ENCODE results near the gene IL11RA.
A peak's percentile ranks its signal among the peaks of the same experiment; 100 is the strongest.

IL11RA gene

GRCh38 chr9:34659592-34660253, 7.7 kb downstream of the IL11RA start:
- FAIRE-seq: no peak
- no peak for TF ChIP-seq POLR2AphosphoS5 (IDR thresholded peaks at IDR 0.05; ENCODE audit: low read depth, low read length)
- no peak for TF ChIP-seq TAF1 (IDR thresholded peaks at IDR 0.05; ENCODE audit: borderline replicate concordance, low read depth, low read length)
- TF ChIP-seq POLR2A (IDR thresholded peaks at IDR 0.05; ENCODE audit: low read depth, low read length): no peak

GRCh38 chr9:34662526-34663302, 10.7 kb downstream of the IL11RA start, which contains the start of gene CCL27:
Gene CCL27, minus strand, starts transcription at chr9:34662657. Its CDS starts 24 bp downstream, at chr9:34662633.
- TF ChIP-seq POLR2A (IDR thresholded peaks at IDR 0.05; ENCODE audit: low read depth, low read length): no peak
- no peak for TF ChIP-seq TAF1 (IDR thresholded peaks at IDR 0.05; ENCODE audit: borderline replicate concordance, low read depth, low read length)
- TF ChIP-seq POLR2AphosphoS5 (IDR thresholded peaks at IDR 0.05; ENCODE audit: low read depth, low read length): no peak
- DNase-seq (ENCODE audit: insufficient read length): no peak
- peak; percentile 21 for FAIRE-seq

More at GRCh38 chr9:34659592-34660253, 7.7 kb downstream of the IL11RA start:
- DNase-seq (ENCODE audit: insufficient read length): no peak

- no peak for TF ChIP-seq POLR2A (IDR thresholded peaks at IDR 0.05; ENCODE audit: low read depth, low read length)
- TF ChIP-seq TAF1 (IDR thresholded peaks at IDR 0.05; ENCODE audit: borderline replicate concordance, low read depth, low read length): no peak
- no peak for TF ChIP-seq POLR2AphosphoS5 (IDR thresholded peaks at IDR 0.05; ENCODE audit: low read depth, low read length)
- DNase-seq (ENCODE audit: insufficient read length): no peak
- no peak for FAIRE-seq
Observed at GRCh38 chr9:34663303-34663605, 11.3 kb downstream of the IL11RA start.

- peak; percentile 17 for FAIRE-seq
- TF ChIP-seq POLR2AphosphoS5 (IDR thresholded peaks at IDR 0.05; ENCODE audit: low read depth, low read length) (no peak), TAF1 (IDR thresholded peaks at IDR 0.05; ENCODE audit: borderline replicate concordance, low read depth, low read length) (no peak), POLR2A (IDR thresholded peaks at IDR 0.05; ENCODE audit: low read depth, low read length) (no peak)
- no peak for DNase-seq (ENCODE audit: insufficient read length)
Observed at GRCh38 chr9:34664281-34665066, 12.5 kb downstream of the IL11RA start.

- FAIRE-seq (no peak), DNase-seq (ENCODE audit: insufficient read length) (no peak)
- TF ChIP-seq TAF1 (IDR thresholded peaks at IDR 0.05; ENCODE audit: borderline replicate concordance, low read depth, low read length): no peak
- no peak for TF ChIP-seq POLR2AphosphoS5 (IDR thresholded peaks at IDR 0.05; ENCODE audit: low read depth, low read length)
- TF ChIP-seq POLR2A (IDR thresholded peaks at IDR 0.05; ENCODE audit: low read depth, low read length): no peak
Observed at GRCh38 chr9:34665067-34665380, 13.0 kb downstream of the IL11RA start.

GRCh38 chr9:34665381-34666250, 13.6 kb downstream of the IL11RA start:
- peak; percentile 80 for DNase-seq (ENCODE audit: insufficient read length)
- TF ChIP-seq POLR2AphosphoS5 (IDR thresholded peaks at IDR 0.05; ENCODE audit: low read depth, low read length) (no peak), POLR2A (IDR thresholded peaks at IDR 0.05; ENCODE audit: low read depth, low read length) (peak; percentile 37; the same call in 1 of the 2 replicates), TAF1 (IDR thresholded peaks at IDR 0.05; ENCODE audit: borderline replicate concordance, low read depth, low read length) (no peak)
- FAIRE-seq: peak; percentile 90

- TF ChIP-seq POLR2A (IDR thresholded peaks at IDR 0.05; ENCODE audit: low read depth, low read length) (no peak), POLR2AphosphoS5 (IDR thresholded peaks at IDR 0.05; ENCODE audit: low read depth, low read length) (no peak), TAF1 (IDR thresholded peaks at IDR 0.05; ENCODE audit: borderline replicate concordance, low read depth, low read length) (no peak)
- DNase-seq (ENCODE audit: insufficient read length) (no peak), FAIRE-seq (no peak)
Observed at GRCh38 chr9:34669809-34670562, 18.0 kb downstream of the IL11RA start.

GRCh38 chr9:34671307-34671706, 19.3 kb downstream of the IL11RA start:
- no peak for DNase-seq (ENCODE audit: insufficient read length)

GRCh38 chr9:34674440-34674839, 22.5 kb downstream of the IL11RA start:
- no peak for DNase-seq (ENCODE audit: insufficient read length)
- no peak for FAIRE-seq
- TF ChIP-seq TAF1 (IDR thresholded peaks at IDR 0.05; ENCODE audit: borderline replicate concordance, low read depth, low read length) (no peak), POLR2AphosphoS5 (IDR thresholded peaks at IDR 0.05; ENCODE audit: low read depth, low read length) (no peak), POLR2A (IDR thresholded peaks at IDR 0.05; ENCODE audit: low read depth, low read length) (no peak)

More at GRCh38 chr9:34671307-34671706, 19.3 kb downstream of the IL11RA start:
- no peak for FAIRE-seq
- no peak for TF ChIP-seq POLR2AphosphoS5 (IDR thresholded peaks at IDR 0.05; ENCODE audit: low read depth, low read length)
- TF ChIP-seq TAF1 (IDR thresholded peaks at IDR 0.05; ENCODE audit: borderline replicate concordance, low read depth, low read length): no peak
- no peak for TF ChIP-seq POLR2A (IDR thresholded peaks at IDR 0.05; ENCODE audit: low read depth, low read length)
